ENCODE measurements around the gene MAP3K1.

- TF ChIP-seq CTCF (IDR thresholded peaks at IDR 0.05) (no peak), POLR2AphosphoS5 (IDR thresholded peaks at IDR 0.05) (no peak), POLR2A (IDR thresholded peaks at IDR 0.05) (no peak), EP300 (IDR thresholded peaks at IDR 0.05) (no peak)
Observed at GRCh38 chr5:56922922-56923321, 107.6 kb downstream of the MAP3K1 start.

Data from upper lobe of left lung (tissue), 4 donors.